ENCODE results near the gene RAMP3. TPM values are rescaled to one million over a fixed set of nuclear protein-coding genes. Genes with fewer than 3 reads are reported as not detected.
"Not testable (repeated sequence)": the region's sequence is repeated elsewhere in the genome, so short reads cannot be mapped to it uniquely, and the experiment has no call there.

Gene RAMP3
- polyA plus RNA-seq, 1 donor (not counting 4 experiments of a cell fraction or from before 2014, with no cell fraction given), result not detected

DNA sequence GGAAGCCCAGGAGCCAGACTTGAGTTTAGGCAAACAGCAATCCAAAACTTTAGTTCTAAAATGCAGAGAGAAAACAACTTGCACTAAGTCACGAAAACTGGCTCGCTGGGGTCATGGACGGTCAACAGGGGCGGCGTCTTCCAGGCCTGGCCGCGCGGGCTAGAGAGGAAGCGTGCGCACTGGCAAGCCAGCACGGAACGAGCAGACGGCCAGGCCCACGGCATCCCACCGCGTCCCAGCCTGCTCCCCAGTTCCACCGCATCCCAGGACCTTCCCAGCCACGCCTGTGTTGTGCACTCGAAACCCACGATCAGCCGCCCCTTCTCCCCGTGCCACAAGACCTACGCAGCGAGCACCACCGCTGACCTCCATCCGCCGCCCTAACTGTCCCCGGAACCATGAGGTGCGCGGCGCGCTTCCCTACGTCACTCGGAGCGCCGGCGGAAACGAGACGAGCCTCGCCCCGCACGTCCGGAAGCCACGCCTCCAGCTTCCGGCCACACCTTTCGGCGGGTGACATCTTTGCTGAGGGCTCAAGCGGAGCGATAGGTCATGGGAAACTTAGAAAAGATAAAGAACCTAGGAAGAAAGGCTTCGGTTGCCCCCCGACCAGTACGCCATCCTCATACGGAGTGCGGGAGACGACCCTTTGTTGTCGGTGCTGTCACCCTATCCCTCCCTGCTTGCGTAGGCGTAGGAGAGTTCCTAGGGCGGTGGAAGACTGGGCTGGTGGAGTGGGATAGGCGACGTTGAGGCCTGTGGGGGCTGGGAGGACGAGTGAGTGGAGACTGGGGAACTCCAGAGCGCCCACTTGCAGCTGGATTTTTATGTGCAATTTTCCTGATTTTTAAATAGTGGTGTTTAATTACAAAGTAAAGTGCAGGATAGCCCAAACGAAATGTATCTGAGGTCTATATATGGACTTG lies 46.0 kb upstream of the RAMP3 start, which contains the start of gene TBRG4:
TBRG4 (minus strand) TSS at position 400 of the 926 bp plus-strand sequence. CDS start 2,460 bp downstream, outside the sequence.
- H3K4me3 ChIP-seq (ENCODE audit: control insufficient read depth in 2 of 3, extremely low read depth in 1 of 3, insufficient read depth in 2 of 3, low read depth in 1 of 3, low read length in 3 of 3), result peak within 1 kb of the TSS; percentile 97 to 98 (median 97)
- no peaks in the 10 kb centered on the region for H3K9me3 ChIP-seq (ENCODE audit: control insufficient read depth, low read depth, low read length)
- no peaks in the 10 kb centered on the region for H3K9me1 ChIP-seq (ENCODE audit: control insufficient read depth, extremely low read depth, insufficient read depth, low read length)
- peaks cover 9% of the 10 kb centered on the region for H4K20me1 ChIP-seq (ENCODE audit: control insufficient read depth, extremely low read depth, insufficient read depth, low read length)
- no peaks in the 10 kb centered on the region for H3K27me3 ChIP-seq (ENCODE audit: control insufficient read depth, extremely low read depth, insufficient read depth, low read length)
- peaks cover 20% of the 10 kb centered on the region for H3K4me1 ChIP-seq (ENCODE audit: control insufficient read depth, extremely low read depth, insufficient read depth, low read length)
- peak within 1 kb of the TSS; percentile 93 for H3K4me2 ChIP-seq (ENCODE audit: control insufficient read depth, extremely low read depth, insufficient read depth, low read depth, low read length)
- peak within 1 kb of the TSS; percentile 97 for H3K27ac ChIP-seq (ENCODE audit: control insufficient read depth, insufficient read depth, low read length)
- peaks cover 17 to 28% of the 10 kb centered on the region in 2 experiments for H3K36me3 ChIP-seq (ENCODE audit: control insufficient read depth in 2 of 2, extremely low read depth in 1 of 2, insufficient read depth in 2 of 2, low read length in 2 of 2)
- FAIRE-seq (peak; percentile 58), DNase-seq (ENCODE audit: low read depth, low spot score) (peak; percentile 33)
- peak within 1 kb of the TSS; percentile 100 for H2AFZ ChIP-seq (ENCODE audit: control insufficient read depth, low read length)
- peak within 1 kb of the TSS; percentile 98 for H3K9ac ChIP-seq (ENCODE audit: control insufficient read depth, extremely low read depth, insufficient read depth, low read length)
- no peak for TF ChIP-seq EZH2 (IDR thresholded peaks at IDR 0.05; ENCODE audit: low read length)
- peak in 1 of 3 experiments; percentile 49 for TF ChIP-seq CTCF (optimal IDR thresholded peaks at IDR 0.05 in 1 of 3, IDR thresholded peaks at IDR 0.05 in 1 of 3, conservative IDR thresholded peaks at IDR 0.05 in 1 of 3; ENCODE audit: extremely low read depth in 1 of 3, insufficient read depth in 2 of 3, low read length in 3 of 3)
- peaks cover 50% of the 10 kb centered on the region for H3K79me2 ChIP-seq (ENCODE audit: control insufficient read depth, insufficient read depth, low read length)
- dilution Hi-C loops (cut with MboI; ENCODE audit: extremely low pct_ligation_motif_present, low sequenced_read_pairs), result no loop called here

GRCh38 chr7:45112648-45113047 lies 44.9 kb upstream of the RAMP3 start:
- no peak overlapping the region for H2AFZ ChIP-seq (ENCODE audit: control insufficient read depth, low read length)
- TF ChIP-seq EZH2 (IDR thresholded peaks at IDR 0.05; ENCODE audit: low read length), result no peak
- no peak for TF ChIP-seq CTCF (optimal IDR thresholded peaks at IDR 0.05 in 1 of 3, IDR thresholded peaks at IDR 0.05 in 1 of 3, conservative IDR thresholded peaks at IDR 0.05 in 1 of 3; ENCODE audit: extremely low read depth in 1 of 3, insufficient read depth in 2 of 3, low read length in 3 of 3)
- H3K79me2 ChIP-seq (ENCODE audit: control insufficient read depth, insufficient read depth, low read length), result peaks cover 39% of the 10 kb centered on the region
- H3K4me1 ChIP-seq (ENCODE audit: control insufficient read depth, extremely low read depth, insufficient read depth, low read length), result peaks cover 20% of the 10 kb centered on the region
- H3K4me3 ChIP-seq (ENCODE audit: control insufficient read depth in 2 of 3, extremely low read depth in 1 of 3, insufficient read depth in 2 of 3, low read depth in 1 of 3, low read length in 3 of 3), result no peak overlapping the region
- peak overlapping the region; percentile 81 for H3K4me2 ChIP-seq (ENCODE audit: control insufficient read depth, extremely low read depth, insufficient read depth, low read depth, low read length)
- H3K27me3 ChIP-seq (ENCODE audit: control insufficient read depth, extremely low read depth, insufficient read depth, low read length), result no peaks in the 10 kb centered on the region
- H4K20me1 ChIP-seq (ENCODE audit: control insufficient read depth, extremely low read depth, insufficient read depth, low read length), result peaks cover 6% of the 10 kb centered on the region
- H3K36me3 ChIP-seq (ENCODE audit: control insufficient read depth in 2 of 2, extremely low read depth in 1 of 2, insufficient read depth in 2 of 2, low read length in 2 of 2), result peaks cover 9 to 24% of the 10 kb centered on the region in 2 experiments
- no peak overlapping the region for H3K9ac ChIP-seq (ENCODE audit: control insufficient read depth, extremely low read depth, insufficient read depth, low read length)
- no peak for DNase-seq (ENCODE audit: low read depth, low spot score)
- H3K9me1 ChIP-seq (ENCODE audit: control insufficient read depth, extremely low read depth, insufficient read depth, low read length), result no peaks in the 10 kb centered on the region
- no peaks in the 10 kb centered on the region for H3K9me3 ChIP-seq (ENCODE audit: control insufficient read depth, low read depth, low read length)
- H3K27ac ChIP-seq (ENCODE audit: control insufficient read depth, insufficient read depth, low read length), result no peak overlapping the region
- dilution Hi-C loops (cut with MboI; ENCODE audit: extremely low pct_ligation_motif_present, low sequenced_read_pairs), result no loop called here
- no peak for FAIRE-seq

GRCh38 chr7:45114257-45114656 lies 43.3 kb upstream of the RAMP3 start:
- H3K79me2 ChIP-seq (ENCODE audit: control insufficient read depth, insufficient read depth, low read length), result peaks cover 23% of the 10 kb centered on the region
- DNase-seq (ENCODE audit: low read depth, low spot score); H3K36me3 ChIP-seq (ENCODE audit: control insufficient read depth in 2 of 2, extremely low read depth in 1 of 2, insufficient read depth in 2 of 2, low read length in 2 of 2); H2AFZ ChIP-seq (ENCODE audit: control insufficient read depth, low read length); H3K9ac ChIP-seq (ENCODE audit: control insufficient read depth, extremely low read depth, insufficient read depth, low read length); H3K4me2 ChIP-seq (ENCODE audit: control insufficient read depth, extremely low read depth, insufficient read depth, low read depth, low read length); H3K27me3 ChIP-seq (ENCODE audit: control insufficient read depth, extremely low read depth, insufficient read depth, low read length); H3K4me3 ChIP-seq (ENCODE audit: control insufficient read depth in 2 of 3, extremely low read depth in 1 of 3, insufficient read depth in 2 of 3, low read depth in 1 of 3, low read length in 3 of 3); H3K27ac ChIP-seq (ENCODE audit: control insufficient read depth, insufficient read depth, low read length); FAIRE-seq; H3K4me1 ChIP-seq (ENCODE audit: control insufficient read depth, extremely low read depth, insufficient read depth, low read length); H3K9me1 ChIP-seq (ENCODE audit: control insufficient read depth, extremely low read depth, insufficient read depth, low read length); H4K20me1 ChIP-seq (ENCODE audit: control insufficient read depth, extremely low read depth, insufficient read depth, low read length); dilution Hi-C loops (cut with MboI; ENCODE audit: extremely low pct_ligation_motif_present, low sequenced_read_pairs); H3K9me3 ChIP-seq (ENCODE audit: control insufficient read depth, low read depth, low read length): not testable (repeated sequence)

All from keratinocyte (primary cell).